Right kidney (tissue), 9 donors: ENCODE measurements around the gene ZBED6.
"Not testable (repeated sequence)": the region's sequence is repeated elsewhere in the genome, so short reads cannot be mapped to it uniquely, and the experiment has no call there.

Experiments used
- DNase-seq: peaks from one replicate; pipeline ENCODE4 v3.0.0-alpha.2; 2016
- long read RNA-seq, 8 donors: transcript quantifications; one replicate each; lab custom pipeline, GENCODE V29; 2026

Gene ZBED6
- long read RNA-seq, donor 1, full-length matches to known transcripts = 3 of 3 reads
- long read RNA-seq, donor 1, partial matches to known transcripts = 0 of 3 reads
- long read RNA-seq, donor 1, other reads (novel, unspliced or antisense) = 0 of 3 reads
- long read RNA-seq, donor 2, full-length matches to known transcripts = 1 of 1 reads
- long read RNA-seq, donor 2, partial matches to known transcripts = 0 of 1 reads
- long read RNA-seq, donor 2, other reads (novel, unspliced or antisense) = 0 of 1 reads
- long read RNA-seq, donor 3, full-length matches to known transcripts = 3 of 3 reads
- long read RNA-seq, donor 3, partial matches to known transcripts = 0 of 3 reads
- long read RNA-seq, donor 3, other reads (novel, unspliced or antisense) = 0 of 3 reads
- long read RNA-seq, donor 4, full-length matches to known transcripts = 4 of 4 reads
- long read RNA-seq, donor 4, partial matches to known transcripts = 0 of 4 reads
- long read RNA-seq, donor 4, other reads (novel, unspliced or antisense) = 0 of 4 reads
- long read RNA-seq, donor 5, full-length matches to known transcripts = 4 of 4 reads
- long read RNA-seq, donor 5, partial matches to known transcripts = 0 of 4 reads
- long read RNA-seq, donor 5, other reads (novel, unspliced or antisense) = 0 of 4 reads
- long read RNA-seq, donor 6, full-length matches to known transcripts = 2 of 2 reads
- long read RNA-seq, donor 6, partial matches to known transcripts = 0 of 2 reads
- long read RNA-seq, donor 6, other reads (novel, unspliced or antisense) = 0 of 2 reads
- long read RNA-seq, donor 7, full-length matches to known transcripts = 2 of 2 reads
- long read RNA-seq, donor 7, partial matches to known transcripts = 0 of 2 reads
- long read RNA-seq, donor 7, other reads (novel, unspliced or antisense) = 0 of 2 reads
- long read RNA-seq, donor 8, full-length matches to known transcripts = 2 of 2 reads
- long read RNA-seq, donor 8, partial matches to known transcripts = 0 of 2 reads
- long read RNA-seq, donor 8, other reads (novel, unspliced or antisense) = 0 of 2 reads

GRCh38 chr1:203795441-203796235 lies at the start of gene ZBED6, which contains the start of gene ZC3H11A:
ZBED6 (plus strand) TSS chr1:203795623; CDS start chr1:203797523, 1,900 bp downstream.
ZC3H11A (plus strand) TSS chr1:203795623; CDS start chr1:203817071, 21,448 bp downstream.
- peak; percentile 89 for DNase-seq

- no peak for DNase-seq
Observed at GRCh38 chr1:203746281-203746680, 49.1 kb upstream of the ZBED6 start.

DNA sequence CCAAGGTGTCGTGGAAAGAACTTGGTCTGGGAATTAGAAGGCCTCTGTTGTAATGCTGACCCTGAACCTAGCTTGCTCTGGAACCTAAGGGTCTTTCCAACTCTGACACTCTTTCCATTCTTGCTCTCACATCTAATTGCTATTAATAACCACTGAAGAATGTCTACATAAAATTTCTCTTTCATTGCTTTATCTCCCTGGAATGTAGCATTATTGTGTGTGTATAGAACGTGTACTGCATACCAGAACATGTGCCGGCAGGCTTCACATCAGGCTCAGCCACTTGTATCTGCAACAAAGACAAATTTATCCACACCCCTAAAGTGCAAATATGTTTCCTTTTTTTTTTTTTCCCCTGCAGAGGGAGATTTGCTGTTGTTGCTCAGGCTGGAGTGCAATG lies 44.4 kb upstream of the ZBED6 start:
- DNase-seq = no peak

GRCh38 chr1:203751618-203752361 lies 43.6 kb upstream of the ZBED6 start:
- DNase-seq = not testable (repeated sequence)

DNA sequence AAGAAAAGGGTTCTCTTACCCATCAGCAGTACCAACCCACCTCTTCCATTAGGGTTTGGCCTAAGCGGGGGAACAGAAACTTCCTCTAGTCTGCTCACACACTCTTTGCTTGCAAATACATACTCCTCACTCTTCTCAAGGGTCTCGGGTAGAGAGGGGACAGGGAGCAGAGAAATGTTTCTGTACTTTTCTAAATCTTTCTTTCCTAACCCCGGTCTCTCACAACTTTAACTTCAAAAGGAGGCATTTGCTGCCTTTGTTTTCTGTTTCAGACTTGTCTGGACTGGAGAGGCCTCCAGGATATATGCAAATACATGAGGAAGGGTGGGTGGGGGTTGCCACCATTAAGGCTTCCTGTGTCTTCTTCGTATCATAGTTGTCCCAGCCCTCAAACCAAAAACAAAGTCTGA lies 41.0 kb upstream of the ZBED6 start:
- no peak for DNase-seq

DNA sequence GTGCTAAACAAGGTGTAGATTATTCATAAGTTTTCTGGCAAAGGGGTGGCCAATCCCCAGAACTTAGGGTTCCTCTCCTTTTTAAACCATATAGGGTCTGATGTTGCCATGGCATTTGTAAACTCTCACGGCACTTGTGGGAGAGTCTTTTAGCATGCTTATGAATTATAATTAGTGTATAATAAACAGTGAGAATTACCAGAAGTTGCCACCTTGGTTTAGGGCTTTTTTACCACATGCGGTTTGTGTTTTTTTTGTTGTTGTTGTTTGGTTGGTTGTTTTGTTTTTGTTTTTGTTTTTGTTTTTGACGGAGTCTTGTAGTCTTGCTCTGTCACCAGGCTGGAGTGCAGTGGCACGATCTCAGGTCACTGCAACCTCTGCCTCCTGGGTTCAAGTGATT lies 39.4 kb upstream of the ZBED6 start:
- DNase-seq = no peak

DNA sequence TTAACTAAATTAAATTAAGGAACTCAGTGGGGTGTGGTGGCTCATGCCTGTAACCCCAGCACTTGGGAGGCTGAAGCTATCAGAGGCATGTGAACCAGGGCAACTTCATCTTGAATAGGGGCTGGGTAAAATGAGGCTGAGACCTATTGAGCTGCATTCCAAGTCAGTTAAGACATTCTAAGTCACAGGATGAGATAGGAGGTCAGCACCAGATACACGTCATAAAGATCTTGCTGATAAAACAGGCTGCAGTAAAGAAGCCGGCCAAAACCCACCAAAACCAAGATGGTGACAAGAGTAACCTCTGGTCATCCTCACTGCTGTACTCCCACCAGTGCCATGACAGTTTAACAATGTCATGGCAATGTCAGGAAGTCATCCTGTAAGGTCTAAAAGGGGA lies 36.7 kb upstream of the ZBED6 start:
- DNase-seq = not testable (repeated sequence)

DNA sequence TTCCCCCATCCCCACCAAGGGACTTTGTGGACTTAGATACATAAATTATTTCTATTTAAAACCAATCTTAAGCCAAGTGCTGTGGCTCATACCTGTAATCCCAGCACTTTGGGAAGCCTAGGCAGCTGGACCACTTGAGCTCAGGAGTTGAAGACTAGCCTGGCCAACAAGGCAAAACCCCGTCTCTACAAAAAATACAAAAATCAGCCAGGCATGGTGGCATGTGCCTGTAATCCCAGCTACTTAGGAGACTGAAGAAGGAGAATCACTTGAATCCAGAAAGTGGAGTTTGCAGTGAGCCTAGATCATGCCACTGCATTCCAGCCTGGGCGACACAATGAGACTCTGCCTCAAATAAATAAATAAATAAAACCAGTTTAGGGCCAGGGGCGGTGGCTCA lies 34.9 kb upstream of the ZBED6 start:
- no peak for DNase-seq

DNA sequence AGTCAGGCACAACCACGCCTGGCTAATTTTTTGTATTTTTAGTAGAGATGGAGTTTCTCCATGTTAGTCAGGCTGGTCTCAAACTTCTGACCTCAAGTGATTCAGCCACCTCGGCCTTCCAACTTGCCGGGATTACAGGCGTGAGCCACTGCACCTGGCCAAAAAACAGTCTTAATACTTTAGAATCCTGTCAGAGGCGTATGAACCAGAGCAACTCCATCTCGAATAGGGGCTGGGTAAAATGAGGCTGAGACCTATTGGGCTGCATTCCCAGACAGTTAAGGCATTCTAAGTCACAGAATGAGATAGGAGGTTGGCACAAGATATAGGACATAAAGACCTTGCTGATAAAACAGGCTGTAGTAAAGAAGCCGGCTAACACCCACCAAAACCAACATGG lies 33.5 kb upstream of the ZBED6 start:
- not testable (repeated sequence) for DNase-seq

- no peak for DNase-seq
Observed at GRCh38 chr1:203763505-203763904, 31.9 kb upstream of the ZBED6 start.

- DNase-seq = no peak
Observed at GRCh38 chr1:203764105-203765028, 31.1 kb upstream of the ZBED6 start.

DNA sequence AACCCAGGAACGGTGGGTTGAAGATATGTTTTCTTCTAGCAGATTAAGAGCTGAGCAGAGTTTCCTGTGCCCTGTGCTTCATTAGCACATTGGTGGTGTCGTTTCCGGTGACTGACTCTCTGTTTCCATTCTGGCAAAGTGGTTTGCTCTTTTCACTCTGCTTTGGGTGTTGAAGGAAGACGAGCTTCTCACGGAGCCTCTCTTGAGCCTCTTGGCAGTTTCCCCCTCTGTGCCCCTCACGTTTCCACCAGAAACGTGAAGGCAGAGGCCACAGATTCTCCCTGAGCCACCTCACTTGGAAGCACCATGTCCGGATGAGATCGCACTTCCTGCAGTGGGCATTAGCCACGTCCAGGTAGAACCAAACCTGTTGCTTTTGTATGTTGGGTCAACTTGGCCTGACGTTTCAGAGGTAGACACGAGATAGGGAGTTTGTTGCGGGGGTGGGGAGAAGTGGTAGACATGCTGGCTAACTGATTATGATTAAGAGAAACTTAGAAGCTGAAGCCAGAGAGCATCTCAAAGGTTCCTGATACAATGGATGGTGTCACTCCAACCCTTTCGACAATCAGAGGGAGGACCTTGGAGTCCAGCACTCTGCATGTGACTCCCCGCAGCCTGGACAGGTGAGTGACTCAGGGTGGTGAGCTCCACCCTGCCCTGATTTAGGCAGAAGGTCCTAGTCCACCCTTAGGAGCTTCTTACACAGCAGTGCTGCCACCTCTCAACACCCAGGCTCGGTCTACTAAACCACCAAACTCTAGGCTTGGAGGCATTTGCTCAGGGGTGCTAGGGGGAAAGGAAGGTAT lies 30.2 kb upstream of the ZBED6 start, which contains the start of gene LAX1:
LAX1 (plus strand) TSS at position 155 of the 809 bp plus-strand sequence; CDS start at position 538, 383 bp downstream.
- DNase-seq = no peak

DNA sequence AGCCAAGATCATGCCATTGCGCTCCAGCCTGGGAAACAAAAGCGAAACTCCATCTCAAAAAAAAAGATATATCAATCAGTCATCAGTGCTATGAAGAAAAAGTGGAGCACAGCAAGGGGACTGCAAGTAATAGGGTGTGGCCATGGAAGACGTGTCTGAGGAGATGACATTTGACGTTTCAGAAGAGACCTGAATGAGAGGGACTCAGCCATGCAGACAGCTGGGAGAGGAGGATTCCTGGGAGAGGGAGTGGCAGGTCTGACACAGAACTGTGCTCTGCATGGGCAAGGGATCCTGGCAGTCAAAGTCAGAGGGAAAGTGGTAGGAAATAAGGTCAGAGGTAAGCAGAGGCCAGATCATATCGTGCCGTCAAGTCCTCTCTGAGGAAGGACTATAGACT lies 27.2 kb upstream of the ZBED6 start:
- DNase-seq = no peak

- DNase-seq = peak; percentile 43
Observed at GRCh38 chr1:203769505-203770343, 25.7 kb upstream of the ZBED6 start.

DNA sequence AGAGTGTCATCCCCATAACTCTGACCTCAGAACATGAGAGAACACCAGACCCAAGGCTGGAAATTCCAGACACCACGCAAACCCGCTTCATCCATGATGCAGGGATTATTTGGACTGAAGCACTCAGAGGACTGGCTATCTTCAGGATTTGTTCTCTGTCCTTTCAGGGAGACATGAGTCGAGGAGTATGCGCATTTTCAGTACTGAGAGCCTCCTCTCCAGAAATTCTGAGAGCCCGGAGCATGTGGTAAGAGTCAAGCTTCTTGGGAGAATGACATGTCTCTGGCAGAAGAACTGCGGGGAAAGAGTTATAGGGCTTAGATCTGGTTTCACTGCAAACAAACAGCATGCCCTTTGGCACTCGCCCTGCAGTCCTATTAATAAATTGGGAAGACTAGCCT lies 23.5 kb upstream of the ZBED6 start:
- DNase-seq = no peak

DNA sequence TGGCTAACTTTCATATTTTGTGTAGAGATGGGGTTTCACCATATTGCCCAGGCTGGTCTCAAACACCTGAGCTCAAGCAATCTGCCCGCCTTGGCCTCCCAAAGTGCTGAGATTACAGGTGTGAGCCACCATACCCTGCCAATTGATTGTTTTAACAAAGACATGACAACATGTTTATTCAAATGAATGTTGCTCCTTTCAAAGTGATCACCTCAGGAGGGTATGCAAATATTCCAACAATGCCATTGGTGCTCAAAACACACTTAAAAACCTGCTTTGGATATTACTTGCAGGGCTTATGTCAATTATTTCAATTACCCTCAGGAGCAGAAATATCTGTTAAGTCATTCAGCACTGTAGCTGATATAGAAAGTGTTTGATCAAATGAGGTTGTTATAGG lies 22.6 kb upstream of the ZBED6 start:
- DNase-seq = no peak

- DNase-seq = no peak
Observed at GRCh38 chr1:203776636-203777035, 18.8 kb upstream of the ZBED6 start.

DNA sequence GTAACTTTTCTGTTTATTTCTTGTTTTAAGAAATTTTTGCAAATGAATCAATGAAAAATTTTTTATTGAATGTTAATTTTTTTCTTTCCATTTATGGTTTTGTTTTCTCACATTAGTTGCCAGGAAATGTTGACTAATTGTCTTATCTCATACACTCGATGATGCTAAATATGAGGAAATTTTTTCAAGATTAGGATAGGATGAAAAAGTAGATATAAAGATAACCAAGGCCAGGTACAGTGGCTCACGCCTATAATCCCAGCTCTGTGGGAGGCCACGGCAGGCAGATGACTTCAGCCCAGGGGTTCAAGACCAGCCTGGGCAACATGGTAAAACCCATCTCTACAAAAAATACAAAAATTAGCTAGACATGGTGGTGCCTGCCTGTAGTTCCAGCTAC lies 17.8 kb upstream of the ZBED6 start:
- no peak for DNase-seq
